Left ventricle myocardium inferior (tissue), 1 donor: Measurements from ENCODE around the gene SNX11. TPM values are rescaled to one million over a fixed set of nuclear protein-coding genes. Genes with fewer than 3 reads are reported as not detected.

Source experiments
- DNase-seq: peaks from one replicate; pipeline ENCODE4 v3.0.0-alpha.2; 2020
- H3K27ac ChIP-seq: fragments of 200-600 bp; replicated peaks from 2 replicates; pipeline ENCODE4 v1.8.0; 2021
- H3K27me3 ChIP-seq: fragments of 200-600 bp; 2 replicates; pipeline ENCODE4 v1.8.0; 2021; ENCODE audit warnings: low read depth
- H3K36me3 ChIP-seq: fragments of 200-600 bp; 2 replicates; pipeline ENCODE4 v1.8.0; 2021
- H3K4me1 ChIP-seq: fragments of 200-600 bp; 2 replicates; pipeline ENCODE4 v1.8.0; 2021
- H3K4me3 ChIP-seq: fragments of 200-600 bp; 2 replicates; pipeline ENCODE4 v1.8.0; 2021; ENCODE audit warnings: mild to moderate bottlenecking, moderate library complexity
- H3K9me3 ChIP-seq: fragments of 200-600 bp; replicated peaks from 2 replicates; pipeline ENCODE4 v1.8.0; 2021
- intact Hi-C: fragments of 100-400 bp; cut with micrococcal nuclease; formaldehyde crosslinking; loops from one replicate; pipeline ENCODE4 v1.11.0; 2022
- total RNA-seq: library from RNA; stranded (reverse); fragmentation: NEBNext Ultra II Directional; extraction: Animal tissue kit (Norgen Biotek cat#: 25700); gene quantifications from one replicate; pipeline ENCODE4 v1.2.1, GENCODE V29; 2021
- TF ChIP-seq, protein P1 (sequence below): fragments of 200-600 bp; IDR thresholded peaks from 2 replicates; pipeline ENCODE4 v1.8.0; 2021; ENCODE audit warnings: antibody characterized with exemption, mild to moderate bottlenecking, borderline replicate concordance
- donor health status: DM: no; HTN: yes; CAD: no; lungs with severe emphysema.

SNX11 gene
- total RNA-seq, 1 donor from 2014 or later, result 11.3 TPM

DNA sequence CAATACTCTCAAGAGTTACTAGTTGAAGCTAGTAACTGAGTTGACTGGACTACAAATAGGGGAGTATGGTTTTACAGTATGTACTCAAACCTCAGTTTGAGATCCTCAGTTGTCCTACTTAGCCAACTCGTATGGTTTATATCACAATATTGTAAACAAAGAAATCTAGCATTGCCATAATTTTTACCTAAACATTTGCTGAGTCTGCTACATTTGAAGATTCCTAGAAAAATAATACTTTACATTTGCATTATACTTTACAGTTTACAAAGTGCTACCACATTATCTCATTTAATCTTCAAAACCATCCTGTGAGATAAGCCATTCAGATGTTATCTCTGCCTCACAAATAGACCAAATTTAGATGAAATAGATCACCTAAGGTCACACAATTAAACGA lies 22.6 kb upstream of the SNX11 start:
- H3K27me3 ChIP-seq, result no peaks in the 10 kb centered on the region
- H3K4me3 ChIP-seq, result no peak overlapping the region
- DNase-seq, result no peak
- H3K4me1 ChIP-seq, result peaks cover 18% of the 10 kb centered on the region
- intact Hi-C loops, result no loop called here
- H3K9me3 ChIP-seq, result no peaks in the 10 kb centered on the region
- H3K27ac ChIP-seq, result no peak overlapping the region
- TF ChIP-seq, protein P1, sequence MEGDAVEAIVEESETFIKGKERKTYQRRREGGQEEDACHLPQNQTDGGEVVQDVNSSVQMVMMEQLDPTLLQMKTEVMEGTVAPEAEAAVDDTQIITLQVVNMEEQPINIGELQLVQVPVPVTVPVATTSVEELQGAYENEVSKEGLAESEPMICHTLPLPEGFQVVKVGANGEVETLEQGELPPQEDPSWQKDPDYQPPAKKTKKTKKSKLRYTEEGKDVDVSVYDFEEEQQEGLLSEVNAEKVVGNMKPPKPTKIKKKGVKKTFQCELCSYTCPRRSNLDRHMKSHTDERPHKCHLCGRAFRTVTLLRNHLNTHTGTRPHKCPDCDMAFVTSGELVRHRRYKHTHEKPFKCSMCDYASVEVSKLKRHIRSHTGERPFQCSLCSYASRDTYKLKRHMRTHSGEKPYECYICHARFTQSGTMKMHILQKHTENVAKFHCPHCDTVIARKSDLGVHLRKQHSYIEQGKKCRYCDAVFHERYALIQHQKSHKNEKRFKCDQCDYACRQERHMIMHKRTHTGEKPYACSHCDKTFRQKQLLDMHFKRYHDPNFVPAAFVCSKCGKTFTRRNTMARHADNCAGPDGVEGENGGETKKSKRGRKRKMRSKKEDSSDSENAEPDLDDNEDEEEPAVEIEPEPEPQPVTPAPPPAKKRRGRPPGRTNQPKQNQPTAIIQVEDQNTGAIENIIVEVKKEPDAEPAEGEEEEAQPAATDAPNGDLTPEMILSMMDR, result no peak
- no peaks in the 10 kb centered on the region for H3K36me3 ChIP-seq

DNA sequence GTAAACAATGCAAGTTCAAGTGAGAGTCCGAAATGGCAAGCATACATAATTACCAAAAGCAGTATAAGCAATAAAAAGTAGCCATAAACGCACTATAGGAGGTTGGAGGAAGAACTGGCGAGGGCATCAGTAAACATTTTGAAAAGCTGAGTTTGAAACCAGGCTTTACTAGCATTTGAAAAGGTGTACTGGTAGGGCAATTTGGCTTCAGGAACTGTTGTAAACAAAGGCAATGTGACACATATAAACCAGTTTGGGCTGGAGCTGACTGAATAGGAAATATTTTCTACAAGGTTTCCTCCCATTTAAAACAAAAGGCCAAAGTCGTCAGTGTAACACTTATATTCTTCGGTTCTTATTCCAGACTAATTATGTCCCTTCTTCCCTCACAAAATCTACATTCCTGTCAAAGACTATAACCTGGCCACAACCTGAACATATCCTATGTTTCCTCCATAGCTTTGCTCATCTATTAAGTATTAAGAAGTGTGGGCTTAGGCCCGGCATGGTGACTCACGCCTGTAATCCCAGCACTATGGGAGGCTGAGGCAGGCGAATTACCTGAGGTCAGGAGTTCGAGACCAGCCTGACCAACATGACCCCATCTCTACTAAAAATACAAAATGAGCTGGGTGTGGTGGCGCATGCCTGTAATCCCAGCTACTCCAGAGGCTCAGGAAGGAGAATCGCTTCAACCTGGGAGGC lies 14.1 kb upstream of the SNX11 start:
- peaks cover 16% of the 10 kb centered on the region for H3K36me3 ChIP-seq
- H3K4me1 ChIP-seq, result peaks cover 10% of the 10 kb centered on the region
- DNase-seq, result no peak
- TF ChIP-seq, protein P1, result no peak
- intact Hi-C loops, result no loop called here
- no peak overlapping the region for H3K27ac ChIP-seq
- H3K27me3 ChIP-seq, result no peaks in the 10 kb centered on the region
- H3K4me3 ChIP-seq, result no peak overlapping the region
- no peaks in the 10 kb centered on the region for H3K9me3 ChIP-seq

DNA sequence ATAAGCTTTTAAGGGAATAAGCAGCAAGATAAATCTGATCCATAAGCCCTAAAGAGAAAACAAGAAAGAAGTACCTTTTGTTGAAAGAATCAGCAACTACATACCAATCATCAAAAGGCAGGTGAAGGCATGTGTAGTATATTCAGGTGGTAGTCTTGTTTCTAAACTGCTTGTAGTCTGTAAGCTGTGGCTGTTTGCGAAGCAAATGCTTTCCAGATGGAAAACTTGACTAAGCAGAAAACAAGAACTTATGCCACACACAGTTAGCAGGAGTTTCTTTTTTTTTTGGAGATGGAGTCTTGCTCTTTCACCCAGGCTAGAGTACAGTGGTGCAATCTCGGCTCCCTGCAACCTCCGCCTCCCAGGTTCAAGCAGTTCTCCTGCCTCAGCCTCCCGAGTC lies 12.0 kb upstream of the SNX11 start:
- intact Hi-C loops, result no loop called here
- Histone ChIP-seq H3K36me3 (peaks cover 16% of the 10 kb centered on the region), H3K9me3 (no peaks in the 10 kb centered on the region), H3K4me3 (no peak overlapping the region), H3K4me1 (peaks cover 23% of the 10 kb centered on the region), H3K27me3 (no peaks in the 10 kb centered on the region), H3K27ac (no peak overlapping the region)
- TF ChIP-seq, protein P1, result no peak
- no peak for DNase-seq

DNA sequence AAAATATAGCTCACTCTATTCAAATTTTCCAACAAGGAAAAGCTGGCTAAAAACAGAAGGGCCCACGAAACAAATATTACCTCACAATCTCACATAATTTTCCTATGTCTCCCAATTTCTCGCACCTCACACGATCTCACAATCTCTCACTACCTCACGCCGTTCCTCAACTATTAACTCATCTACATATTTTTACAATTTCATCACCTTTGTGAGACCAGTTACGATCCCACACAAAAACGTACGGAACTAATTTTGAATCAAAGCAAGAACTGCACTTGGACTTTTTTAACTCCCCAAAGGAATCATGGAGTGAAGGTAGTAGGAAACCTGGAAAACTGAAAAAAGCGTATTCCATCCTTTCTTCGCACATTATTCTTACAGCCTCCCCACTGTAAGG lies 7.4 kb upstream of the SNX11 start:
- H3K9me3 ChIP-seq, result no peaks in the 10 kb centered on the region
- intact Hi-C loops, result no loop called here
- peaks cover 34% of the 10 kb centered on the region for H3K4me1 ChIP-seq
- H3K36me3 ChIP-seq, result peaks cover 2% of the 10 kb centered on the region
- H3K27ac ChIP-seq, result peak overlapping the region; percentile 96
- no peaks in the 10 kb centered on the region for H3K27me3 ChIP-seq
- H3K4me3 ChIP-seq, result peak overlapping the region; percentile 99
- TF ChIP-seq, protein P1, result no peak
- no peak for DNase-seq

DNA sequence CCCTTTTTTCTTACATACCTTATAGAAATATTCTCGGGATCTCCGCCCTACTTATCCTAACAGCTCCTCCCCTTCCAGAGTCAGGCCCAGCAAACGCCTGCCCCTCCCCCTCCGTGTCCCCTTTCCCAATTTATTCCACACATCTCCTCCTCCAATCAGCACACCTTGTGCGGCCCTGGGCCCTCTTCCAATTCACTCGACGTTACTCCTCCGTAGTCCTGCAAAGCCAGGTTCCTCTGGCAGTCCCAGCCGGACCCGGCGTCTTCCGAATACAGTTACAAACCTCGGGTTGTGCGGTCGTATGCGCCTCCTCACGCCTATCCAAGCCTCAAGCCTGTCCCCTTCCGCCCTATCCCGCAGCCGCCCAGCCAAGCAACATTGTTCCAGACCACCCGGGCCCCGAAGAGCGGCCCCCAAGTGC lies 7.0 kb upstream of the SNX11 start:
- peak overlapping the region; percentile 99 for H3K4me3 ChIP-seq
- intact Hi-C loops, result no loop called here

More for the DNA sequence above, 7.0 kb upstream of the SNX11 start:
- H3K9me3 ChIP-seq, result no peaks in the 10 kb centered on the region
- H3K27ac ChIP-seq, result peak overlapping the region; percentile 96
- H3K36me3 ChIP-seq, result no peaks in the 10 kb centered on the region
- peaks cover 34% of the 10 kb centered on the region for H3K4me1 ChIP-seq
- no peaks in the 10 kb centered on the region for H3K27me3 ChIP-seq
- TF ChIP-seq, protein P1, result no peak
- DNase-seq, result peak; percentile 37
